Thyroid gland (tissue), 4 donors: ENCODE data around the gene SRP68. TPM values are rescaled to one million over a fixed set of nuclear protein-coding genes. Genes with fewer than 3 reads are reported as not detected.

Experiments
- DNase-seq, 2 donors: peaks; one replicate each; pipeline ENCODE4 v3.0.0-alpha.2; 2019
- H3K27ac ChIP-seq, 3 donors: fragments of 200-600 bp; sonication (generic); 1 replicate in 2 of 3; 2 replicates in 1 of 3; pipeline ENCODE4 v1.5.1; 2016 to 2019; ENCODE audit warnings: mild to moderate bottlenecking in 1 of 3, moderate library complexity in 1 of 3
- H3K27me3 ChIP-seq: fragments of 200-600 bp; sonication (generic); one replicate; pipeline ENCODE4 v1.5.1; 2019
- H3K36me3 ChIP-seq, 2 donors: fragments of 200-600 bp; sonication (generic); one replicate each; pipeline ENCODE4 v1.5.1; 2016 to 2019
- H3K4me1 ChIP-seq, 2 donors: fragments of 200-600 bp; sonication (generic); one replicate each; pipeline ENCODE4 v1.5.1; 2017 to 2019
- H3K4me3 ChIP-seq, 3 donors: fragments of 200-600 bp; sonication (generic); replicated peaks in 1 of 3; 1 replicate in 2 of 3; 2 replicates in 1 of 3; pipeline ENCODE4 v1.5.1; 2016; ENCODE audit warnings: mild to moderate bottlenecking in 1 of 3
- H3K9me3 ChIP-seq: fragments of 200-600 bp; sonication (generic); one replicate; pipeline ENCODE4 v1.5.1; 2017
- CTCF ChIP-seq, 6 experiments: fragments of 200-600 bp in 3 of 6; fragments of 450-650 bp in 3 of 6; sonication (generic) in 3 of 6; IDR thresholded peaks; one replicate each; pipeline ENCODE4 v1.5.1; 2016 to 2019; ENCODE audit warnings: antibody characterized with exemption in 6 of 6, mild to moderate bottlenecking in 2 of 6, inconsistent platforms in 1 of 6, moderate library complexity in 1 of 6
- POLR2A ChIP-seq, 2 donors: fragments of 450-650 bp; IDR thresholded peaks; one replicate each; pipeline ENCODE4 v1.6.1; 2017; ENCODE audit warnings: antibody characterized with exemption in 2 of 2, mild to moderate bottlenecking in 2 of 2, moderate library complexity in 1 of 2
- WGBS, 2 donors: methylation state at CpG; one replicate each; pipeline ENCODE4 v1.1.5; 2017; 5-methylcytosine and 5-hydroxymethylcytosine counted together
- intact Hi-C: fragments of 100-400 bp; cut with DNase I; formaldehyde crosslinking; loops from one replicate; pipeline ENCODE4 v1.15.1; 2023
- total RNA-seq, 4 donors: library from RNA; depleted of rRNA; stranded (reverse); fragments of >200 nt; gene quantifications; one replicate each; pipeline ENCODE4 v1.2.3, GENCODE V29; 2016

Gene SRP68
- total RNA-seq, 4 donors from 2014 or later, result 48.2 to 67.0 (median 54.5) TPM

GRCh38 chr17:76009447-76009846 is 62.9 kb downstream of the SRP68 start:
- Histone ChIP-seq H3K36me3 (peaks cover 0 to 4% of the 10 kb centered on the region in 2 donors), H3K9me3 (no peaks in the 10 kb centered on the region), H3K4me3 (no peak overlapping the region), H3K27me3 (no peaks in the 10 kb centered on the region), H3K4me1 (no peaks in the 10 kb centered on the region), H3K27ac (no peak overlapping the region)
- TF ChIP-seq CTCF (IDR thresholded peaks at IDR 0.05), result no peak
- TF ChIP-seq POLR2A (IDR thresholded peaks at IDR 0.05), result no peak
- intact Hi-C loops, result loop anchor here (5.0 to 10.0 kb wide), 2 partner anchors 102 to 265 kb away; no protein-coding TSS in a partner anchor
- WGBS, 2 donors, result 95 to 96% methylated on average over 20 of the region's 20 CpGs
- no peak for DNase-seq

- Histone ChIP-seq H3K4me3 (no peak overlapping the region), H3K4me1 (no peaks in the 10 kb centered on the region), H3K27me3 (no peaks in the 10 kb centered on the region), H3K27ac (no peak overlapping the region), H3K36me3 (peaks cover 0 to 4% of the 10 kb centered on the region in 2 donors), H3K9me3 (no peaks in the 10 kb centered on the region)
- intact Hi-C loops, result loop anchor here (5.0 to 10.0 kb wide), 2 partner anchors 102 to 266 kb away; no protein-coding TSS in a partner anchor
- WGBS, 2 donors, result 94 to 95% methylated on average over 56 of the region's 56 CpGs
- no peak for DNase-seq
- TF ChIP-seq CTCF (IDR thresholded peaks at IDR 0.05) (no peak), POLR2A (IDR thresholded peaks at IDR 0.05) (no peak)
Observed at GRCh38 chr17:76008630-76009425, 63.5 kb downstream of the SRP68 start.

GRCh38 chr17:76008208-76008607 is 64.1 kb downstream of the SRP68 start:
- DNase-seq, result no peak
- H3K9me3 ChIP-seq, result no peaks in the 10 kb centered on the region
- no peaks in the 10 kb centered on the region for H3K4me1 ChIP-seq
- H3K4me3 ChIP-seq, result no peak overlapping the region
- peaks cover 0 to 4% of the 10 kb centered on the region in 2 donors for H3K36me3 ChIP-seq
- intact Hi-C loops, result loop anchor here (5.0 to 10.0 kb wide), 2 partner anchors 101 to 267 kb away; no protein-coding TSS in a partner anchor
- 95 to 97% methylated on average over 34 to 36 of the region's 36 CpGs for WGBS, 2 donors
- H3K27ac ChIP-seq, result no peak overlapping the region
- H3K27me3 ChIP-seq, result no peaks in the 10 kb centered on the region
- no peak for TF ChIP-seq CTCF (IDR thresholded peaks at IDR 0.05)
- no peak for TF ChIP-seq POLR2A (IDR thresholded peaks at IDR 0.05)

GRCh38 chr17:76007850-76008165 is 64.5 kb downstream of the SRP68 start:
- no peak overlapping the region for H3K4me3 ChIP-seq
- TF ChIP-seq CTCF (IDR thresholded peaks at IDR 0.05) (no peak), POLR2A (IDR thresholded peaks at IDR 0.05) (no peak)
- no peaks in the 10 kb centered on the region for H3K4me1 ChIP-seq
- intact Hi-C loops, result loop anchor here (5.0 to 10.0 kb wide), 2 partner anchors 101 to 267 kb away; no protein-coding TSS in a partner anchor
- 79 to 93% methylated on average over 9 to 16 of the region's 16 CpGs for WGBS, 2 donors
- H3K27me3 ChIP-seq, result no peaks in the 10 kb centered on the region
- H3K27ac ChIP-seq, result no peak overlapping the region
- H3K36me3 ChIP-seq, result peaks cover 0 to 4% of the 10 kb centered on the region in 2 donors
- no peaks in the 10 kb centered on the region for H3K9me3 ChIP-seq
- no peak for DNase-seq
